Erythroblast (primary cell): ENCODE results near the gene TUBAL3.

Experiments
- GATA1 ChIP-seq: IDR thresholded peaks from 2 replicates; pipeline ENCODE4 v1.6.1; 2011; ENCODE audit warnings: low read depth, mild to moderate bottlenecking, control low read depth, low read length, moderate library complexity
- POLR2A ChIP-seq: IDR thresholded peaks from 2 replicates; pipeline ENCODE4 v1.6.1; 2011; ENCODE audit warnings: mild to moderate bottlenecking, low read length

DNA sequence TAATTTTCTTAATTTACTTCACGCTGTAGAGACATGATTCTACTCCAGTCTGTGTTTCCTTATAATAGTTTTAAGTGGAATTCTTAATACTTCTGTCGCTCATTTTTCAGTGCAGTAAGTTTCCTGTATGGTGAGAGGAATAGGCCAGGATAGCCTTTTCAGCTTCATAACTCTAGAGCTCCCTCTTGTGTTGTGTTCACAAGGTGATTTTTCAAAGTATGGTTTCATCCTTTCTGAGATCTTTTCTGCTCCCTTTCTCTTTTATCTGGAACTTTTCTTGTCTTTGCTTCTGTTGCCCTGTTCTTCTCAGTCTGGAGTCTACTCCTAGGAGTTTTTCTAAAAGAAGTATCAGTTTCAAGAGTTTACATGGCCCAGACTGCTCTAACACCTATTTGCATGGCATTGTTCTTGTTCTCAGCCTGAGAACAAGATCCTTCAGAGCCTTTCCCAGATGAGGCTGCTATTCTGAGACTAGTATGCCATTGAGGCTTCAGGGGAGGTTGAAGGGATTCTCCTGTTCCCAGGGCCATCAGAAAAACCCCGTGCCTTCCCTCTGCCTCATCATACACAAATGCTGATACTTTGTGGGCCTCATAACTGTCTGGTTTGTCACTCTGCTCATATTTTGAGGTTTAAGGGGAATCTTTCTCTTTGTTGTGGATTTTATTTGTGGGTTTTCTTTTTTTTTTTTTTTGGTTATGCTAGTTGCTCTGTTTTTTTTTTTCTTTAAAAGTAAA, 29.6 kb upstream of the TUBAL3 start:
- TF ChIP-seq POLR2A (no peak), GATA1 (no peak)
